Bronchial epithelial cell (primary cell): ENCODE results near the gene CD69. TPM values are rescaled to one million over a fixed set of nuclear protein-coding genes. Genes with fewer than 3 reads are reported as not detected.

Experiments
- DNase-seq: peaks from one replicate; pipeline ENCODE4 v3.0.0-alpha.2; 2010; ENCODE audit warnings: low read depth
- FAIRE-seq: peaks from 2 replicates; lab custom pipeline; 2011; peaks lifted over from hg19 to GRCh38; lab: Jason Lieb, UNC
- H3K27me3 ChIP-seq: 2 replicates; pipeline ENCODE4 v1.5.1; 2011; ENCODE audit warnings: low read length; ENCODE audit not compliant: control insufficient read depth, insufficient read depth
- H3K36me3 ChIP-seq: 2 replicates; pipeline ENCODE4 v1.5.1; 2011; ENCODE audit warnings: low read length; ENCODE audit not compliant: control insufficient read depth, insufficient read depth
- H3K4me3 ChIP-seq: 2 replicates; pipeline ENCODE4 v1.5.1; 2011; ENCODE audit warnings: mild to moderate bottlenecking, low read depth, low read length, control low read depth
- CTCF ChIP-seq: IDR thresholded peaks from 2 replicates; pipeline ENCODE4 v1.5.1; 2011; ENCODE audit warnings: mild to moderate bottlenecking, moderate library complexity, low read length, control low read depth, inconsistent platforms; ENCODE audit not compliant: insufficient read depth, severe bottlenecking
- total RNA-seq: library from RNA; depleted of rRNA; stranded (reverse); fragments of >200 nt; gene quantifications from 2 replicates; pipeline ENCODE4 v1.2.1, GENCODE V29; 2014

Gene CD69
- total RNA-seq, 1 donor from 2014 or later: not detected

- H3K27me3 ChIP-seq: no peaks in the 10 kb centered on the region
- FAIRE-seq (no peak), DNase-seq (no peak)
- H3K4me3 ChIP-seq: no peak overlapping the region
- H3K36me3 ChIP-seq: no peaks in the 10 kb centered on the region
- TF ChIP-seq CTCF: no peak
Measured at GRCh38 chr12:9805883-9806282, 45.2 kb upstream of the CD69 start.

GRCh38 chr12:9799961-9800360, 39.3 kb upstream of the CD69 start:
- FAIRE-seq: no peak
- Histone ChIP-seq H3K36me3 (no peaks in the 10 kb centered on the region), H3K4me3 (no peak overlapping the region), H3K27me3 (no peaks in the 10 kb centered on the region)
- no peak for TF ChIP-seq CTCF
- DNase-seq: no peak

- no peaks in the 10 kb centered on the region for H3K27me3 ChIP-seq
- DNase-seq (peak; percentile 84), FAIRE-seq (peak; percentile 92)
- no peaks in the 10 kb centered on the region for H3K36me3 ChIP-seq
- H3K4me3 ChIP-seq: no peak overlapping the region
- TF ChIP-seq CTCF: peak; percentile 76
Measured at GRCh38 chr12:9797722-9798619, 37.3 kb upstream of the CD69 start.

GRCh38 chr12:9796971-9797370, 36.3 kb upstream of the CD69 start:
- TF ChIP-seq CTCF: no peak
- DNase-seq (no peak), FAIRE-seq (no peak)
- Histone ChIP-seq H3K4me3 (no peak overlapping the region), H3K36me3 (no peaks in the 10 kb centered on the region), H3K27me3 (no peaks in the 10 kb centered on the region)

GRCh38 chr12:9796346-9796745, 35.6 kb upstream of the CD69 start:
- no peak for TF ChIP-seq CTCF
- no peak for FAIRE-seq
- Histone ChIP-seq H3K4me3 (no peak overlapping the region), H3K27me3 (no peaks in the 10 kb centered on the region), H3K36me3 (no peaks in the 10 kb centered on the region)
- no peak for DNase-seq
